WTC11 (cell line): ENCODE results near the gene EEF2KMT.
"Not testable (repeated sequence)": the region's sequence is repeated elsewhere in the genome, so short reads cannot be mapped to it uniquely, and the experiment has no call there.

ENCODE experiments used
- ATF3 ChIP-seq: sonication (generic); formaldehyde crosslinking; conservative IDR thresholded peaks from 2 replicates; pipeline ENCODE4 v1.8.1; 2022; ENCODE audit warnings: mild to moderate bottlenecking, missing genetic modification reagents
- CTCF ChIP-seq: fragments of 200-600 bp; IDR thresholded peaks from 2 replicates; pipeline ENCODE4 v1.8.0; 2022; ENCODE audit warnings: antibody characterized with exemption
- ETV6 ChIP-seq: sonication (generic); formaldehyde crosslinking; IDR thresholded peaks from 2 replicates; pipeline ENCODE4 v1.8.1; 2022; ENCODE audit warnings: mild to moderate bottlenecking, missing genetic modification reagents
- HMGXB4 ChIP-seq: sonication (generic); formaldehyde crosslinking; IDR thresholded peaks from 2 replicates; pipeline ENCODE4 v1.8.1; 2023; ENCODE audit warnings: mild to moderate bottlenecking, moderate library complexity, missing genetic modification reagents
- IRF1 ChIP-seq: sonication (generic); formaldehyde crosslinking; IDR thresholded peaks from 2 replicates; pipeline ENCODE4 v1.8.0; 2023; ENCODE audit warnings: missing genetic modification reagents
- JUN ChIP-seq: sonication (generic); formaldehyde crosslinking; IDR thresholded peaks from 2 replicates; pipeline ENCODE4 v1.8.0; 2023; ENCODE audit warnings: mild to moderate bottlenecking, missing genetic modification reagents
- PREB ChIP-seq: sonication (generic); formaldehyde crosslinking; IDR thresholded peaks from 2 replicates; pipeline ENCODE4 v1.8.1; 2022; ENCODE audit warnings: mild to moderate bottlenecking, missing genetic modification reagents, moderate library complexity, borderline replicate concordance
- ZNF232 ChIP-seq: sonication (generic); formaldehyde crosslinking; IDR thresholded peaks from 2 replicates; pipeline ENCODE4 v1.8.0; 2022; ENCODE audit warnings: mild to moderate bottlenecking, missing genetic modification reagents
- ZNF281 ChIP-seq: sonication (generic); formaldehyde crosslinking; IDR thresholded peaks from 2 replicates; pipeline ENCODE4 v1.8.0; 2023; ENCODE audit warnings: mild to moderate bottlenecking, missing genetic modification reagents
- ZNF512 ChIP-seq: sonication (generic); formaldehyde crosslinking; IDR thresholded peaks from 2 replicates; pipeline ENCODE4 v1.8.1; 2022; ENCODE audit warnings: missing genetic modification reagents, borderline replicate concordance

GRCh38 chr16:5095145-5095830 lies 2.3 kb downstream of the EEF2KMT start:
- TF ChIP-seq CTCF; ATF3 (CRISPR knock-in tag); HMGXB4 (CRISPR knock-in tag); PREB (CRISPR knock-in tag); ZNF281 (CRISPR knock-in tag); ZNF512 (CRISPR knock-in tag); ZNF232 (CRISPR knock-in tag); JUN (CRISPR knock-in tag); ETV6; IRF1: not testable (repeated sequence)
